ENCODE results near the gene POU4F1. TPM values are rescaled to one million over a fixed set of nuclear protein-coding genes. Genes with fewer than 3 reads are reported as not detected.

POU4F1 gene
- total and polyA plus RNA-seq, 3 experiments from 2014 or later = 0.07 to 0.09 TPM; not detected in 1

GRCh38 chr13:78632996-78633395 is 29.6 kb upstream of the POU4F1 start:
- POLR2A ChIA-PET = interaction anchor here (0.6 kb wide), 1 partner anchor 26 kb away, joined by 3 read pairs; no protein-coding TSS in a partner anchor
- H3K36me3 ChIP-seq (ENCODE audit: insufficient read depth, low read length) = peaks cover 19% of the 10 kb centered on the region

GRCh38 chr13:78631077-78631476 is 27.7 kb upstream of the POU4F1 start:
- Histone ChIP-seq H3K4me1 (ENCODE audit: insufficient read depth, low read length) (no peaks in the 10 kb centered on the region), H3K27me3 (ENCODE audit: insufficient read depth, low read length, poor library complexity, severe bottlenecking) (no peaks in the 10 kb centered on the region), H3K36me3 (ENCODE audit: insufficient read depth, low read length) (peaks cover 23% of the 10 kb centered on the region), H3K9me3 (ENCODE audit: low read length) (no peaks in the 10 kb centered on the region), H3K27ac (ENCODE audit: low read depth, low read length) (no peak overlapping the region), H3K4me3 (ENCODE audit: low read length) (no peak overlapping the region)
- H3K27ac Mint-ChIP-seq = no peak overlapping the region
- no peak overlapping the region for H3K4me3 Mint-ChIP-seq
- H3K9me3 Mint-ChIP-seq = no peaks in the 10 kb centered on the region
- DNase-seq = no peak
- ChIA-PET POLR2A (no interaction called here), CTCF (no interaction called here)
- no peaks in the 10 kb centered on the region for H3K27me3 Mint-ChIP-seq
- H3K36me3 Mint-ChIP-seq = peaks cover 47 to 86% (median 48%) of the 10 kb centered on the region in 3 donors
- peaks cover 0 to 7% (median 6%) of the 10 kb centered on the region in 3 donors for H3K4me1 Mint-ChIP-seq

More at GRCh38 chr13:78632996-78633395, 29.6 kb upstream of the POU4F1 start:
- DNase-seq = no peak
- Mint-ChIP-seq H3K27me3 (no peaks in the 10 kb centered on the region), H3K4me3 (no peak overlapping the region), H3K27ac (no peak overlapping the region), H3K36me3 (peaks cover 43 to 91% (median 46%) of the 10 kb centered on the region in 3 donors), H3K9me3 (no peaks in the 10 kb centered on the region), H3K4me1 (peaks cover 0 to 5% (median 0%) of the 10 kb centered on the region in 3 donors)
- Histone ChIP-seq H3K27me3 (ENCODE audit: insufficient read depth, low read length, poor library complexity, severe bottlenecking) (no peaks in the 10 kb centered on the region), H3K9me3 (ENCODE audit: low read length) (no peaks in the 10 kb centered on the region), H3K27ac (ENCODE audit: low read depth, low read length) (no peak overlapping the region), H3K4me1 (ENCODE audit: insufficient read depth, low read length) (no peaks in the 10 kb centered on the region), H3K4me3 (ENCODE audit: low read length) (no peak overlapping the region)
- CTCF ChIA-PET = interaction anchor here (0.9 kb wide), 1 partner anchor 23 kb away, joined by 3 read pairs; no protein-coding TSS in a partner anchor

GRCh38 chr13:78630511-78630910 is 27.2 kb upstream of the POU4F1 start:
- Histone ChIP-seq H3K9me3 (ENCODE audit: low read length) (no peaks in the 10 kb centered on the region), H3K27me3 (ENCODE audit: insufficient read depth, low read length, poor library complexity, severe bottlenecking) (no peaks in the 10 kb centered on the region), H3K4me3 (ENCODE audit: low read length) (no peak overlapping the region), H3K27ac (ENCODE audit: low read depth, low read length) (no peak overlapping the region), H3K4me1 (ENCODE audit: insufficient read depth, low read length) (no peaks in the 10 kb centered on the region), H3K36me3 (ENCODE audit: insufficient read depth, low read length) (peaks cover 24% of the 10 kb centered on the region)
- no peak for DNase-seq
- ChIA-PET CTCF (no interaction called here), POLR2A (no interaction called here)
- H3K27ac Mint-ChIP-seq = no peak overlapping the region
- H3K9me3 Mint-ChIP-seq = no peaks in the 10 kb centered on the region
- H3K4me3 Mint-ChIP-seq = no peak overlapping the region
- peaks cover 50 to 87% (median 50%) of the 10 kb centered on the region in 3 donors for H3K36me3 Mint-ChIP-seq
- no peaks in the 10 kb centered on the region for H3K27me3 Mint-ChIP-seq
- peaks cover 4 to 11% (median 11%) of the 10 kb centered on the region in 3 donors for H3K4me1 Mint-ChIP-seq

GRCh38 chr13:78625384-78625783 is 22.0 kb upstream of the POU4F1 start:
- no peaks in the 10 kb centered on the region for H3K9me3 Mint-ChIP-seq
- POLR2A ChIA-PET = no interaction called here
- DNase-seq = no peak
- H3K4me3 Mint-ChIP-seq = no peak overlapping the region
- Histone ChIP-seq H3K36me3 (ENCODE audit: insufficient read depth, low read length) (peaks cover 10% of the 10 kb centered on the region), H3K9me3 (ENCODE audit: low read length) (no peaks in the 10 kb centered on the region), H3K27ac (ENCODE audit: low read depth, low read length) (no peak overlapping the region), H3K27me3 (ENCODE audit: insufficient read depth, low read length, poor library complexity, severe bottlenecking) (no peaks in the 10 kb centered on the region), H3K4me3 (ENCODE audit: low read length) (no peak overlapping the region), H3K4me1 (ENCODE audit: insufficient read depth, low read length) (no peaks in the 10 kb centered on the region)
- peaks cover 31 to 78% (median 37%) of the 10 kb centered on the region in 3 donors for H3K36me3 Mint-ChIP-seq
- H3K27me3 Mint-ChIP-seq = peaks cover 0 to 2% of the 10 kb centered on the region in 2 donors
- CTCF ChIA-PET = no interaction called here
- H3K27ac Mint-ChIP-seq = peak overlapping the region in 3 of 8 donors; percentile 3 to 73 (median 66)
- H3K4me1 Mint-ChIP-seq = peaks cover 6 to 20% (median 17%) of the 10 kb centered on the region in 3 donors

GRCh38 chr13:78623132-78623531 is 19.8 kb upstream of the POU4F1 start:
- CTCF ChIA-PET = no interaction called here
- POLR2A ChIA-PET = no interaction called here

GRCh38 chr13:78620936-78621470 is 17.7 kb upstream of the POU4F1 start:
- Histone ChIP-seq H3K36me3 (ENCODE audit: insufficient read depth, low read length) (peaks cover 6% of the 10 kb centered on the region), H3K4me1 (ENCODE audit: insufficient read depth, low read length) (no peaks in the 10 kb centered on the region), H3K27me3 (ENCODE audit: insufficient read depth, low read length, poor library complexity, severe bottlenecking) (no peaks in the 10 kb centered on the region), H3K27ac (ENCODE audit: low read depth, low read length) (no peak overlapping the region), H3K4me3 (ENCODE audit: low read length) (no peak overlapping the region), H3K9me3 (ENCODE audit: low read length) (no peaks in the 10 kb centered on the region)
- Mint-ChIP-seq H3K36me3 (peaks cover 33 to 69% (median 36%) of the 10 kb centered on the region in 3 donors), H3K4me3 (no peak overlapping the region), H3K27ac (no peak overlapping the region), H3K9me3 (no peaks in the 10 kb centered on the region), H3K27me3 (peaks cover 0 to 2% of the 10 kb centered on the region in 2 donors), H3K4me1 (peaks cover 6 to 14% (median 13%) of the 10 kb centered on the region in 3 donors)
- POLR2A ChIA-PET = no interaction called here
- CTCF ChIA-PET = no interaction called here
- no peak for DNase-seq

More at GRCh38 chr13:78623132-78623531, 19.8 kb upstream of the POU4F1 start:
- H3K36me3 ChIP-seq (ENCODE audit: insufficient read depth, low read length) = peaks cover 5% of the 10 kb centered on the region
- peaks cover 0 to 2% of the 10 kb centered on the region in 2 donors for H3K27me3 Mint-ChIP-seq
- no peaks in the 10 kb centered on the region for H3K27me3 ChIP-seq (ENCODE audit: insufficient read depth, low read length, poor library complexity, severe bottlenecking)
- H3K4me3 ChIP-seq (ENCODE audit: low read length) = no peak overlapping the region
- H3K9me3 ChIP-seq (ENCODE audit: low read length) = no peaks in the 10 kb centered on the region
- H3K4me3 Mint-ChIP-seq = no peak overlapping the region
- no peaks in the 10 kb centered on the region for H3K4me1 ChIP-seq (ENCODE audit: insufficient read depth, low read length)
- H3K9me3 Mint-ChIP-seq = no peaks in the 10 kb centered on the region
- H3K27ac ChIP-seq (ENCODE audit: low read depth, low read length) = no peak overlapping the region
- H3K36me3 Mint-ChIP-seq = peaks cover 19 to 64% (median 34%) of the 10 kb centered on the region in 3 donors
- DNase-seq = no peak
- H3K27ac Mint-ChIP-seq = no peak overlapping the region
- H3K4me1 Mint-ChIP-seq = peaks cover 6 to 20% (median 15%) of the 10 kb centered on the region in 3 donors

- ChIA-PET POLR2A (no interaction called here), CTCF (no interaction called here)
- peaks cover 0 to 3% of the 10 kb centered on the region in 2 donors for H3K27me3 Mint-ChIP-seq
- Histone ChIP-seq H3K27ac (ENCODE audit: low read depth, low read length) (no peak overlapping the region), H3K9me3 (ENCODE audit: low read length) (no peaks in the 10 kb centered on the region), H3K4me1 (ENCODE audit: insufficient read depth, low read length) (no peaks in the 10 kb centered on the region), H3K4me3 (ENCODE audit: low read length) (no peak overlapping the region), H3K36me3 (ENCODE audit: insufficient read depth, low read length) (peaks cover 6% of the 10 kb centered on the region), H3K27me3 (ENCODE audit: insufficient read depth, low read length, poor library complexity, severe bottlenecking) (no peaks in the 10 kb centered on the region)
- H3K27ac Mint-ChIP-seq = peak overlapping the region in 2 of 8 donors; percentile 27 to 29
- no peak for DNase-seq
- H3K4me1 Mint-ChIP-seq = peaks cover 0 to 3% (median 0%) of the 10 kb centered on the region in 3 donors
- no peak overlapping the region for H3K4me3 Mint-ChIP-seq
- H3K9me3 Mint-ChIP-seq = no peaks in the 10 kb centered on the region
- H3K36me3 Mint-ChIP-seq = peaks cover 37 to 68% (median 43%) of the 10 kb centered on the region in 3 donors
These were observed 15.1 kb upstream of the POU4F1 start for GRCh38 chr13:78618411-78618810.

GRCh38 chr13:78611040-78611439 is 7.7 kb upstream of the POU4F1 start:
- H3K9me3 Mint-ChIP-seq = no peaks in the 10 kb centered on the region
- Histone ChIP-seq H3K4me1 (ENCODE audit: insufficient read depth, low read length) (peaks cover 19% of the 10 kb centered on the region), H3K36me3 (ENCODE audit: insufficient read depth, low read length) (no peaks in the 10 kb centered on the region), H3K4me3 (ENCODE audit: low read length) (no peak overlapping the region), H3K27ac (ENCODE audit: low read depth, low read length) (no peak overlapping the region), H3K27me3 (ENCODE audit: insufficient read depth, low read length, poor library complexity, severe bottlenecking) (peaks cover 38% of the 10 kb centered on the region), H3K9me3 (ENCODE audit: low read length) (no peaks in the 10 kb centered on the region)
- peaks cover 24 to 41% (median 36%) of the 10 kb centered on the region in 3 donors for H3K4me1 Mint-ChIP-seq
- peaks cover 14 to 20% (median 16%) of the 10 kb centered on the region in 3 donors for H3K36me3 Mint-ChIP-seq
- no peak overlapping the region for H3K4me3 Mint-ChIP-seq
- CTCF ChIA-PET = no interaction called here
- DNase-seq = no peak
- H3K27me3 Mint-ChIP-seq = peaks cover 43 to 45% of the 10 kb centered on the region in 2 donors
- POLR2A ChIA-PET = no interaction called here
- no peak overlapping the region for H3K27ac Mint-ChIP-seq

Measured in CD8-positive, alpha-beta memory T cell (primary cell).